IMR-90 (cell line): ENCODE results near the gene AICDA. TPM values are rescaled to one million over a fixed set of nuclear protein-coding genes. Genes with fewer than 3 reads are reported as not detected.

Experiments
- ATAC-seq: fragments of 200-7000 bp; cut with Tn5 transposase; 2 replicates; pipeline ENCODE4 v1.9.1; 2020; ENCODE audit warnings: low read depth, mild to moderate bottlenecking, moderate library complexity
- BruUV-seq: library from RNA; stranded (reverse); fragments of 400-500 nt; replicated peaks from 2 replicates; lab custom pipeline; 2021; lab: Mats Ljungman, UMichigan
- CTCF ChIA-PET: fragments of 300-600 bp; formaldehyde crosslinking; extraction: SDS; loops from one replicate; lab custom pipeline; 2021; ENCODE audit warnings: antibody characterized with exemption; lab: Yijun Ruan, JAX
- POLR2A ChIA-PET: fragments of 300-600 bp; sonication (Branson Sonifier 250); formaldehyde crosslinking; loops from one replicate; lab custom pipeline; 2022; ENCODE audit warnings: antibody characterized with exemption; ENCODE audit not compliant: unreplicated experiment; lab: Charles Lee
- DNase-seq: peaks from one replicate; pipeline ENCODE4 v3.0.0; 2013
- H2AFZ ChIP-seq: replicated peaks from 2 replicates; pipeline ENCODE3; 2013; ENCODE audit warnings: low read length, mild to moderate bottlenecking; ENCODE audit not compliant: poor library complexity
- H2AK5ac ChIP-seq: 2 replicates; pipeline ENCODE4 v1.6.1; 2013; ENCODE audit warnings: low read depth, low read length, inconsistent platforms
- H2AK9ac ChIP-seq: replicated peaks from 2 replicates; pipeline ENCODE3; 2013; ENCODE audit warnings: mild to moderate bottlenecking, low read depth, low read length, moderate library complexity; ENCODE audit not compliant: poor library complexity
- H2BK120ac ChIP-seq: 2 replicates; pipeline ENCODE4 v1.6.1; 2013; ENCODE audit warnings: low read depth, low read length, inconsistent platforms
- H2BK15ac ChIP-seq: 3 replicates; pipeline ENCODE4 v1.6.1; 2013; ENCODE audit warnings: low read depth, low read length, inconsistent platforms
- H2BK20ac ChIP-seq: 2 replicates; pipeline ENCODE4 v1.6.1; 2013; ENCODE audit warnings: low read depth, mild to moderate bottlenecking, inconsistent platforms, low read length, moderate library complexity
- H2BK5ac ChIP-seq: 2 replicates; pipeline ENCODE4 v1.6.1; 2013; ENCODE audit warnings: mild to moderate bottlenecking, low read depth, low read length, inconsistent platforms; ENCODE audit not compliant: poor library complexity, severe bottlenecking
- H3K14ac ChIP-seq: replicated peaks from 2 replicates; pipeline ENCODE4 v1.6.1; 2013; ENCODE audit warnings: low read depth, low read length, inconsistent platforms
- H3K18ac ChIP-seq: 2 replicates; pipeline ENCODE4 v1.6.1; 2013; ENCODE audit warnings: low read depth, low read length, control low read depth
- H3K23ac ChIP-seq: 2 replicates; pipeline ENCODE4 v1.6.1; 2013; ENCODE audit warnings: low read depth, low read length, inconsistent platforms
- H3K27ac ChIP-seq: 2 replicates; pipeline ENCODE4 v1.5.1; 2013; ENCODE audit warnings: mild to moderate bottlenecking, control low read depth, low read length; ENCODE audit not compliant: insufficient read depth
- H3K27me3 ChIP-seq: 2 replicates; pipeline ENCODE4 v1.6.1; 2013; ENCODE audit warnings: low read length; ENCODE audit not compliant: control insufficient read depth, insufficient read depth
- H3K36me3 ChIP-seq: 2 replicates; pipeline ENCODE4 v1.6.1; 2013; ENCODE audit warnings: low read length, mixed read lengths; ENCODE audit not compliant: control insufficient read depth, insufficient read depth
- H3K4ac ChIP-seq: 2 replicates; pipeline ENCODE4 v1.6.1; 2013; ENCODE audit warnings: low read depth, low read length, inconsistent platforms
- H3K4me1 ChIP-seq: 2 replicates; pipeline ENCODE4 v1.6.1; 2013; ENCODE audit warnings: low read length, mixed read lengths; ENCODE audit not compliant: control insufficient read depth, insufficient read depth
- H3K4me2 ChIP-seq: 2 replicates; pipeline ENCODE4 v1.6.1; 2013; ENCODE audit warnings: low read depth, mild to moderate bottlenecking, control low read depth, low read length, moderate library complexity
- H3K4me3 ChIP-seq: 2 replicates; pipeline ENCODE4 v1.5.1; 2013; ENCODE audit warnings: low read depth, mild to moderate bottlenecking, control low read depth, low read length, moderate library complexity; ENCODE audit not compliant: insufficient read depth
- H3K56ac ChIP-seq: 2 replicates; pipeline ENCODE4 v1.6.1; 2013; ENCODE audit warnings: low read length, inconsistent platforms; ENCODE audit not compliant: insufficient read depth; ENCODE audit errors: extremely low read depth
- H3K79me1 ChIP-seq, 2 experiments: 2 replicates each; pipeline ENCODE4 v1.6.1; 2013; ENCODE audit warnings: low read length in 2 of 2, inconsistent platforms in 1 of 2, low read depth in 1 of 2
- H3K9ac ChIP-seq: 2 replicates; pipeline ENCODE4 v1.6.1; 2013; ENCODE audit warnings: low read depth, low read length, control low read depth
- H3K9me1 ChIP-seq: 2 replicates; pipeline ENCODE4 v1.6.1; 2013; ENCODE audit warnings: low read length, inconsistent platforms; ENCODE audit not compliant: insufficient read depth
- H3K9me3 ChIP-seq: 2 replicates; pipeline ENCODE4 v1.6.1; 2013; ENCODE audit warnings: low read length; ENCODE audit not compliant: control insufficient read depth, insufficient read depth
- H4K20me1 ChIP-seq: 2 replicates; pipeline ENCODE4 v1.6.1; 2013; ENCODE audit warnings: low read length, inconsistent platforms; ENCODE audit not compliant: insufficient read depth
- H4K5ac ChIP-seq: 2 replicates; pipeline ENCODE4 v1.6.1; 2013; ENCODE audit warnings: mild to moderate bottlenecking, low read depth, low read length, control low read depth
- H4K8ac ChIP-seq, 2 experiments: 2 replicates each; pipeline ENCODE4 v1.6.1; 2013; ENCODE audit warnings: low read depth in 2 of 2, low read length in 2 of 2, control low read depth in 1 of 2, inconsistent platforms in 1 of 2
- H4K91ac ChIP-seq: 2 replicates; pipeline ENCODE4 v1.6.1; 2013; ENCODE audit warnings: low read depth, low read length, inconsistent platforms; ENCODE audit not compliant: insufficient read depth
- BHLHE40 ChIP-seq: fragments of 150-350 bp; IDR thresholded peaks from 2 replicates; pipeline ENCODE4 v1.6.1; 2016; ENCODE audit warnings: mild to moderate bottlenecking, low read depth, low read length
- CEBPB ChIP-seq: IDR thresholded peaks from 2 replicates; pipeline ENCODE4 v1.6.1; 2012; ENCODE audit warnings: low read depth, low read length, improper control_type of control experiment
- CHD1 ChIP-seq: IDR thresholded peaks from 2 replicates; pipeline ENCODE4 v1.6.1; 2012; ENCODE audit warnings: low read depth, low read length, improper control_type of control experiment
- MAFK ChIP-seq: IDR thresholded peaks from 2 replicates; pipeline ENCODE4 v1.6.1; 2012; ENCODE audit warnings: low read depth, low read length, improper control_type of control experiment
- MAZ ChIP-seq: IDR thresholded peaks from 2 replicates; pipeline ENCODE4 v1.6.1; 2012; ENCODE audit warnings: low read depth, mild to moderate bottlenecking, low read length, improper control_type of control experiment, moderate library complexity, borderline replicate concordance
- MXI1 ChIP-seq: IDR thresholded peaks from 2 replicates; pipeline ENCODE4 v1.6.1; 2012; ENCODE audit warnings: low read depth, mild to moderate bottlenecking, low read length, moderate library complexity, borderline replicate concordance
- NFE2L2 ChIP-seq: fragments of 150-350 bp; IDR thresholded peaks from 2 replicates; pipeline ENCODE4 v1.6.1; 2016; ENCODE audit warnings: low read depth, mild to moderate bottlenecking, low read length
- RAD21 ChIP-seq: IDR thresholded peaks from 2 replicates; pipeline ENCODE4 v1.6.1; 2012; ENCODE audit warnings: low read length, improper control_type of control experiment
- RCOR1 ChIP-seq: IDR thresholded peaks from 2 replicates; pipeline ENCODE4 v1.6.1; 2012; ENCODE audit warnings: mild to moderate bottlenecking, low read length, improper control_type of control experiment; ENCODE audit not compliant: insufficient replicate concordance
- RFX5 ChIP-seq: IDR thresholded peaks from 2 replicates; pipeline ENCODE4 v1.8.0; 2012; ENCODE audit warnings: low read depth, mild to moderate bottlenecking, low read length, moderate library complexity
- SMC3 ChIP-seq: fragments of 150-350 bp; IDR thresholded peaks from 2 replicates; pipeline ENCODE4 v1.6.1; 2016; ENCODE audit warnings: low read depth, mild to moderate bottlenecking, antibody characterized with exemption, low read length, moderate library complexity
- WGBS, 2 experiments: methylation state at CpG; one replicate each; pipeline versions ENCODE4 v1.1.5 to v1.1.7; 2013; ENCODE audit warnings: missing lambda C conversion rate in 2 of 2; ENCODE audit not compliant: insufficient read length in 1 of 2; ENCODE audit errors: extremely low coverage in 2 of 2; 5-methylcytosine and 5-hydroxymethylcytosine counted together
- dilution Hi-C: fragments of 300-500 bp; cut with HindIII; formaldehyde crosslinking; loops from one replicate; pipeline ENCODE4 v1.14.3; 2018; ENCODE audit warnings: low sequenced_read_pairs; ENCODE audit not compliant: unreplicated experiment
- in situ Hi-C: fragments of 300-500 bp; cut with MboI; formaldehyde crosslinking; loops from 3 replicates; pipeline ENCODE4 v1.14.3; 2019; ENCODE audit warnings: low sequenced_read_pairs, inconsistent platforms, mixed read lengths
- intact Hi-C: fragments of 100-400 bp; cut with micrococcal nuclease; formaldehyde crosslinking; loops from 2 replicates; pipeline ENCODE4 v1.10.0; 2022
- polyA plus RNA-seq, 3 experiments: library from polyadenylated mRNA; depleted of rRNA; stranded (reverse); fragments of >200 nt; gene quantifications; 2 replicates each; pipeline ENCODE4 v1.2.3, GENCODE V29; 2012; ENCODE audit warnings: low replicate concordance in 1 of 3
- total RNA-seq: library from RNA; depleted of rRNA; stranded (reverse); fragments of >200 nt; gene quantifications from 2 replicates; pipeline ENCODE4 v1.2.3, GENCODE V29; 2012
- TF ChIP-seq, protein P1 (sequence below): fragments of 150-350 bp; IDR thresholded peaks from 2 replicates; pipeline ENCODE4 v1.6.1; 2016; ENCODE audit warnings: low read depth, mild to moderate bottlenecking, low read length, moderate library complexity, borderline replicate concordance
- TF ChIP-seq, protein P2 (sequence below): conservative IDR thresholded peaks from 2 replicates; pipeline ENCODE4 v1.5.1; 2012; ENCODE audit warnings: mild to moderate bottlenecking, low read depth, low read length, improper control_type of control experiment
- TF ChIP-seq, protein P3 (sequence below): fragments of 150-350 bp; IDR thresholded peaks from 2 replicates; pipeline ENCODE4 v1.6.1; 2017; ENCODE audit warnings: mild to moderate bottlenecking, antibody characterized with exemption, low read length, low read depth

AICDA gene
- total and polyA plus RNA-seq, 2 of the 4 experiments (the other 2 are of a cell fraction): not detected

DNA sequence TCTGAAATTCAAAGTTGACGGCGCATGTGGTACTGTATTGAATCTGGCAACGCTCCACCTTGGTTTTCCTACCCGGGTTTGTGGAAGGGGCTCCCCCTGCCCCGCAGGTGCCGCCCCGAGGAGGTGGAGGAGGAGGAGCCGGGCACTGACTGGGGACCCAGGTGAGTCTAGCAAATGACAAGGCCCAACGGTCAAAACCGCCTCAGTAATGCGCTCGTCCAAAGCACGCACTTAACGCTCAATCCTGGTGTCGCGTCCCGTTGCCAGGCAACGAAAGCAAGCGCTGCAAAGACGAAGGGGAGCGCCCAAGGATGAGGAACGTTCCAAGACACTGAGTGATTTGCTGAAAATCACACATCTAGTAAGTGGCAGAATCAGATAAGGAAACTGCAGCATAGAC lies 48.0 kb downstream of the AICDA start:
- DNase-seq (no peak), ATAC-seq (no peak)
- Histone ChIP-seq H3K4me1 (no peaks in the 10 kb centered on the region), H4K91ac (no peak overlapping the region), H3K4me2 (no peak overlapping the region), H3K9ac (no peak overlapping the region), H2AK5ac (no peak overlapping the region), H3K18ac (no peak overlapping the region), H2AK9ac (no peak overlapping the region), H3K79me1 (no peaks in the 10 kb centered on the region), H2BK15ac (no peak overlapping the region), H3K27ac (no peak overlapping the region), H3K27me3 (no peaks in the 10 kb centered on the region), H2BK20ac (no peak overlapping the region), H4K5ac (no peak overlapping the region), H4K8ac (no peak overlapping the region), H3K23ac (no peak overlapping the region), H3K9me3 (peaks cover 1% of the 10 kb centered on the region; the same call in 1 of the 2 replicates), H3K14ac (no peak overlapping the region), H2AFZ (no peak overlapping the region), H2BK120ac (no peak overlapping the region), H3K36me3 (no peaks in the 10 kb centered on the region), H3K9me1 (no peaks in the 10 kb centered on the region), H3K56ac (no peak overlapping the region), H3K4me3 (no peak overlapping the region), H2BK5ac (no peak overlapping the region), H3K4ac (no peak overlapping the region), H4K20me1 (no peaks in the 10 kb centered on the region)
- POLR2A ChIA-PET: no interaction called here
- TF ChIP-seq, protein P1, sequence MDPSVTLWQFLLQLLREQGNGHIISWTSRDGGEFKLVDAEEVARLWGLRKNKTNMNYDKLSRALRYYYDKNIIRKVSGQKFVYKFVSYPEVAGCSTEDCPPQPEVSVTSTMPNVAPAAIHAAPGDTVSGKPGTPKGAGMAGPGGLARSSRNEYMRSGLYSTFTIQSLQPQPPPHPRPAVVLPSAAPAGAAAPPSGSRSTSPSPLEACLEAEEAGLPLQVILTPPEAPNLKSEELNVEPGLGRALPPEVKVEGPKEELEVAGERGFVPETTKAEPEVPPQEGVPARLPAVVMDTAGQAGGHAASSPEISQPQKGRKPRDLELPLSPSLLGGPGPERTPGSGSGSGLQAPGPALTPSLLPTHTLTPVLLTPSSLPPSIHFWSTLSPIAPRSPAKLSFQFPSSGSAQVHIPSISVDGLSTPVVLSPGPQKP: no peak
- TF ChIP-seq MXI1 (no peak), RFX5 (no peak), RAD21 (no peak), BHLHE40 (no peak), CHD1 (no peak), RCOR1 (no peak), MAZ (no peak), MAFK (no peak), CEBPB (no peak), NFE2L2 (no peak), SMC3 (no peak)
- TF ChIP-seq, protein P2, sequence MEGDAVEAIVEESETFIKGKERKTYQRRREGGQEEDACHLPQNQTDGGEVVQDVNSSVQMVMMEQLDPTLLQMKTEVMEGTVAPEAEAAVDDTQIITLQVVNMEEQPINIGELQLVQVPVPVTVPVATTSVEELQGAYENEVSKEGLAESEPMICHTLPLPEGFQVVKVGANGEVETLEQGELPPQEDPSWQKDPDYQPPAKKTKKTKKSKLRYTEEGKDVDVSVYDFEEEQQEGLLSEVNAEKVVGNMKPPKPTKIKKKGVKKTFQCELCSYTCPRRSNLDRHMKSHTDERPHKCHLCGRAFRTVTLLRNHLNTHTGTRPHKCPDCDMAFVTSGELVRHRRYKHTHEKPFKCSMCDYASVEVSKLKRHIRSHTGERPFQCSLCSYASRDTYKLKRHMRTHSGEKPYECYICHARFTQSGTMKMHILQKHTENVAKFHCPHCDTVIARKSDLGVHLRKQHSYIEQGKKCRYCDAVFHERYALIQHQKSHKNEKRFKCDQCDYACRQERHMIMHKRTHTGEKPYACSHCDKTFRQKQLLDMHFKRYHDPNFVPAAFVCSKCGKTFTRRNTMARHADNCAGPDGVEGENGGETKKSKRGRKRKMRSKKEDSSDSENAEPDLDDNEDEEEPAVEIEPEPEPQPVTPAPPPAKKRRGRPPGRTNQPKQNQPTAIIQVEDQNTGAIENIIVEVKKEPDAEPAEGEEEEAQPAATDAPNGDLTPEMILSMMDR: no peak
- TF ChIP-seq, protein P3, sequence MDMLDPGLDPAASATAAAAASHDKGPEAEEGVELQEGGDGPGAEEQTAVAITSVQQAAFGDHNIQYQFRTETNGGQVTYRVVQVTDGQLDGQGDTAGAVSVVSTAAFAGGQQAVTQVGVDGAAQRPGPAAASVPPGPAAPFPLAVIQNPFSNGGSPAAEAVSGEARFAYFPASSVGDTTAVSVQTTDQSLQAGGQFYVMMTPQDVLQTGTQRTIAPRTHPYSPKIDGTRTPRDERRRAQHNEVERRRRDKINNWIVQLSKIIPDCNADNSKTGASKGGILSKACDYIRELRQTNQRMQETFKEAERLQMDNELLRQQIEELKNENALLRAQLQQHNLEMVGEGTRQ: no peak
- CTCF ChIA-PET: no interaction called here
- intact Hi-C loops (no loop called here), in situ Hi-C loops (no loop called here), dilution Hi-C loops (no loop called here)
- no TSS peak for BruUV-seq
- WGBS, 2 experiments: 27% methylated on average over 8 of the region's 22 CpGs; no CpG with 5 or more reads in 1 of the 2 experiments
